ENCODE results near the gene ENOX1.

The ENOX1 gene

GRCh38 chr13:43528992-43529391 lies 257.8 kb downstream of the ENOX1 start:
- peak; percentile 38 for DNase-seq

- peak; percentile 90 for DNase-seq
These were observed 264.0 kb downstream of the ENOX1 start for GRCh38 chr13:43522788-43523187.

GRCh38 chr13:43520351-43520750 lies 266.4 kb downstream of the ENOX1 start:
- DNase-seq, result no peak

GRCh38 chr13:43518833-43519232 lies 267.9 kb downstream of the ENOX1 start:
- no peak for DNase-seq

- peak; percentile 96 for DNase-seq
These were observed 270.4 kb downstream of the ENOX1 start for GRCh38 chr13:43516401-43516833.

- no peak for DNase-seq
These were observed 271.2 kb downstream of the ENOX1 start for GRCh38 chr13:43515531-43515930.

- no peak for DNase-seq
These were observed 272.5 kb downstream of the ENOX1 start for GRCh38 chr13:43514311-43514710.

GRCh38 chr13:43512221-43512620 lies 274.6 kb downstream of the ENOX1 start:
- DNase-seq, result no peak

GRCh38 chr13:43510956-43511901 lies 275.5 kb downstream of the ENOX1 start:
- no peak for DNase-seq

- no peak for DNase-seq
These were observed 291.0 kb downstream of the ENOX1 start for GRCh38 chr13:43495732-43496131.

GRCh38 chr13:43494206-43494605 lies 292.6 kb downstream of the ENOX1 start:
- no peak for DNase-seq

GRCh38 chr13:43493496-43494000 lies 293.2 kb downstream of the ENOX1 start:
- DNase-seq, result no peak

- DNase-seq, result no peak
These were observed 294.0 kb downstream of the ENOX1 start for GRCh38 chr13:43492745-43493144.

- no peak for DNase-seq
These were observed 294.5 kb downstream of the ENOX1 start for GRCh38 chr13:43492311-43492710.

- DNase-seq, result peak; percentile 2
These were observed 297.5 kb downstream of the ENOX1 start for GRCh38 chr13:43489233-43489632.

- no peak for DNase-seq
These were observed 298.9 kb downstream of the ENOX1 start for GRCh38 chr13:43487885-43488284.

- no peak for DNase-seq
These were observed 299.3 kb downstream of the ENOX1 start for GRCh38 chr13:43487461-43487860.

GRCh38 chr13:43484432-43485225 lies 302.1 kb downstream of the ENOX1 start:
- DNase-seq, result no peak

GRCh38 chr13:43483930-43484329 lies 302.8 kb downstream of the ENOX1 start:
- no peak for DNase-seq

- no peak for DNase-seq
These were observed 304.1 kb downstream of the ENOX1 start for GRCh38 chr13:43482641-43483040.

- DNase-seq, result no peak
These were observed 304.7 kb downstream of the ENOX1 start for GRCh38 chr13:43482026-43482425.

GRCh38 chr13:43478902-43479301 lies 307.9 kb downstream of the ENOX1 start:
- DNase-seq, result no peak

- no peak for DNase-seq
These were observed 308.6 kb downstream of the ENOX1 start for GRCh38 chr13:43478211-43478610.

- no peak for DNase-seq
These were observed 311.6 kb downstream of the ENOX1 start for GRCh38 chr13:43475140-43475539.

Measured in fibroblast of skin of right quadriceps (primary cell).